NCI-H526 treated with DMSO at 0.1 percent for 48 hours (cell line): ENCODE results near the gene SYT13.

Source experiments
- DNase-seq: peaks from one replicate; lab custom pipeline; 2025; lab: John Stamatoyannopoulos, UW

Gene SYT13

DNA sequence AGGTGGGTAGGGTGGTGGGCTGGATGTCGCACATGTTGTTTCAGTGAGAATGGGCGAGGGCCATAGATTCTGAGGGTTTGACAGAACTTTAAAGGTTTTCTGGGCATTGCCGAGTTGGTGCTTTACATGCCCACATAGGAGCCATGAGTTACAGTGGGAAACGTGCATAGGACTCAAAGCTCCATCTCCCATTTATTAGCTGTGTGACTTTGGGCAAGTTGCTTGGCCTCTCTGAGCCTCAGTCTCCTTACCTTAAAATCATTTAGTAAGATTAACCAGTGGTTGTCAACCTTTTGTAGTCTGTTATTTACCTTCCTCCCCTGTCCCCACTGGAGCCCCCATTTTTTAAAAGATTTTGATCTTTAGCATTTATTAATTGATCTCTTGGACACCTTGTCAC is 67.4 kb downstream of the SYT13 start:
- DNase-seq, result no peak

DNA sequence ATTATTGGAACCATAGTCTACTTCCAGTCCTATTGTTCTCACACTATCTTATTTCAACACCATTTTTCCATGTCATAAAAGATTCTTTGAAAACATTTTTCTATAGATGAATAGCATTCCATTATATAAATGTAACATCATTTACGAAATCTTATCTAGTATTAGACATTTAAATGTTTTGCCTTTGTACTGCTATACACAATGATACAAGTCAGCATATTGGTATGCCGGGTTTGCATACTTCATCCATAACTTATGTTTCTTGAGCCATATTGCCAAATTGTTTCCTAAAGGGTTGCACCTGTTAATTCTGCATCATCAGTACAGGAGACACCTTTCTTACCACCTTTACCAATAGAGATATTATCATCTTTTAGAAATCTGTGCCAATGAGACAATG is 68.2 kb downstream of the SYT13 start:
- no peak for DNase-seq

DNA sequence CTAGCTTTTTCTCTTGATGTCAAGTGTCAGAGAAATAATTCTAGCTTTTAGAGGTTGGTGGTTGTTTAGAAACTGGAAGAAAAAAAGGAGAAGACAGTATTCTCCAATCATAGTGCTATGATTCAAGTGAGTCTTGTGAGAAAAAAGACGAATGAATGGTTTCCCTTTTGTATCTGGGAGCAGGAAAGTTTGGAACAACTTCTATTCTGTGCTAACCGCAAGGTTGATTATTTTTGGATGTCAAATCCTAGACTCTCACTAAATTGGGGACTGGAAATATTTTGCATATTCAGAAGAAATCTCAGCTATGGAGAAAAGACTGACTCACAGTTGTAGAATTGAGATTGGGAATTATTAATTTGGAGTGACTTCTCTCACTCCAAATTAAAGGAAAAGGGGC is 69.2 kb downstream of the SYT13 start:
- no peak for DNase-seq

DNA sequence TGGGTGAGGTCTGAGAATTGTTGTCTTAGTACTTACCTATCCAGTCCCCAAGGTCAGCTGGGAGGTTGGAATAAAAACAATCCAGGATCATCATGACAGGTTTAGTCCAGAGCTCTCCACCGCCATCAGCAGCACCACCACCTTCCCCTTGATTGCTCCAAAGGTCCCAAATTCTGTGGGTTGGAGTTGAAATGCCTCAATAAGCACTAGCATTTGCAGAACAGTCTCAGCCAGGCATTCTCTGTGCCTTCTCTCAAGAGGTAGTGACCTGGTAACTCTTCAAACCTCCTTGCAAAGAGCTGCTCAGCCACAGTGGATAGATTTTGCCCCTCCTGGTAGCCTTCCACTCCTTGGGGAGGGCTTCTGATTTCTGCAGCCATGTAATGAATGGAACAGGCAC is 70.1 kb downstream of the SYT13 start:
- no peak for DNase-seq

DNA sequence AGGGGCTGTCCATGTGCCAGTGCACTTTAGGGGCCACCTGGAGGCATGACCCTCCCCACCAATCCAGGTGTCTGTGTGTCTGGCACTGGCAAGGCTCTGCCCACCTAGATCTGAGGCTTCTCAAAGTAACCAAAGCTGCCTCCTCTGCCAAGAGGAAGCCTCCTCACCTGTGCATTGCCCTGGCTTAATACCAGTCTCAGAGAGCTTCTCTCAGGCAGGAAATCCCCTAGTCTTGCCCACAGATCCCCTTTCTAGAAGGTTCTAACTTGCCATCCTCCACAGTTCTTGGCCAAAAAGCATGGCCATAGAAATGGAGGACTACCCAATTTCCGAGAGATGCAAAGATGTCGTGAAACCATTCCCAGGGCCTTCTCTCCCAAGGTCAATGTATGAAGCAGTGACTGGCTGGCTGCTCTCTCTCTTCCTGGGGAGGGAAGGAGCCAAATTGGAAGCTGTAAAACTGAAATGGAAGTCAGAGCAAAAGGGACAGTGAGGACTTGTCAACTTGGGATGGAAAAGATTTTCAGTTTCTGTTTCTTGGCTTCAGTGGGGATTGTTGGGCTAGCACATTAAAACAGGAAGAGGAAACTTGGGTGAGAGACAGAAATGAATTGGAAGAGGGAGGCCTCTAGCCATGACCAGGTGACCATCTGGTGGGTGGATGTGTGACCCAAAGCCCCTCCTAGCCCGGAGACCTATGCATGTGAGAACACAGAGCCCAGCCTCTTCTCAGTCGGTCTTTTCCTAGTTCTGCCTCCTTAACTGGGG is 70.9 kb downstream of the SYT13 start:
- DNase-seq, result no peak

DNA sequence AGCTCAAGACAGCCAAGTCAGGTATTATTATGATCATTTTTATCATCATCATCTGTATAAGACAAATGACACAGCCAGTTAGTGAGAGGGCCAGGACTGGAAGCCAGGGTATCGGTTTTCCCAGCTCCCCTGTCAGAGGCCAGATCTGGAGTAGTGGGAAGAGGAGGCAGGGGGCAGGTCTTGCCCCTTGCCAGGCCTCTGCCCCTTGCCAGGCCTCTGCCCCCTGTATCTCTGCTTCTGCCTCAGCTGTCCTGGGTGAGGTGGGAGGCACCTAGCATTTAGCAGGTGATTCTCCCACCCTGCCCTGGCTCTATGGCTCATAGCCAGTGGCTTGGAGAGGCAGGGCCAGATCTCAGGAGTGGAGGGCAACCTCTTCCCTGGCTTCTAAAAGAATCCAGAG is 72.4 kb downstream of the SYT13 start:
- no peak for DNase-seq

DNA sequence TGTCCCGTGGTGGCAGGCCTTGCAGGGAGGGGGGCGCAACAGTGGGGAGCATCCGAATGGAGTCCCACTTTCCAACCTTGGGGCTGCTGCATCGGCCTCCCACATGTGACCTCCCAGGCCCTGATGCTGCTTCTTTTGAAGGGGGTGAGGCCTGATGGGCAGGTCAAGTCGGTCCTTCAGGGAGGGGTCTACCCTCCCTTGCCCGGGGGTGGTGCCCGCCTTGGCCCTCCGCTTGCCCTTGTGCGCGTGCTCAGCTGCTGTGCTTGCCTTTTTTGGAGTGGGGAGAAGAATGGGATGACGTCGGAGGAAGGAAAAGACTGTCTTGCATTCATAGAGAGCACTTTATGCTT is 72.8 kb downstream of the SYT13 start:
- no peak for DNase-seq

DNA sequence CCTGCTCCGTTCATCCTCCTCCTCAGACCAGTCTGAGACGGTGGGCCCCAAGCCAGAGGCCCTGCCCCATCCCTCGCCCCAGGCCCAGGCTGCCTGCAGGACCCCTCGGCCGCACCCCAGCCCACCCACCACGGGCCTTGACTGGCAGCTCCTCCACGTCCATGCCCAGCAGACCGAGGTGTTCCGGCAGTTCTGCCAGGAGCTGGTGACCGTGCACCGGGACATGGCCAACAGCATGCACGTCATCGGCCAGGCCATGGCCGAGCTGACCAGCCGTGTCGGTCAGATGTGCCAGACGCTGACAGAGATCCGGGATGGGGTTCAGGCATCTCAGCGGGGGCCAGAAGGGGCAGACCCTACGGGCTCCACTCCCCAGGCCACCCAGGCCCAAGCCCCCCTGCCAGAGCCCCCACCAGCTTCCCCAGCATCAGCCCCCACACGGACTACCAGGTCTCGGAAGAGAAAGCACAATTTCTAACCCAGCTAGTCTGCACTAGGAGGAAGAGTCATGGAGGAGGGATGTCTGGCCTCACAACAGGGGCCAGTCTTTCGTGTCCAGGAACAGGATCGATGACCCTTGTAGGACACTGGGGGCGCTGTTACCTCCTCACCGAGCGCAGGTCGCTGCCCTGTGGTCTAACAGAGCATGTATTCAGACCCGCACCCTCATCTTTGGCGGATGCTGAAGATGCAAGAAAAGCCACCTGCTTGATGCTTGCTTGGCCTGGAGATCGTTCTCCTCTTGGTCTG is 73.4 kb downstream of the SYT13 start:
- DNase-seq, result no peak

DNA sequence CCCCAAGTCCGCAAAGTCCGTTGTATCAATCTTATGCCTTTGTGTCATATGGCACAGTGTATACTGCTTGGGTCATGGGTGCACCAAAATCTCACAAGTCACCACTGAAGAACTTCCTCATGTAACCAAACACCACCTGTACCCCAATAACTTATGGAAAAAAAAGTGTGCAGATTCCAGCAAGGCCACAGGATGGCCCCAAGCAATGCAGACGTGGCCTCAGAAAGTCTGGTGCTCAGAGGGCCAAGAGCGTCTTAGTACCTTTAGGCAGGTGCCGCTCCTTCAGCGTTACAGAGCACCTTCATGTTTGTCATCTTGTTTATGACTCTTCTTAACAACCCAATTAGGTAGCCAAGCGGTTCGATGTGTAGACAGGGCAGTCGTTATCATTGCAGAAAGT is 74.4 kb downstream of the SYT13 start:
- no peak for DNase-seq

DNA sequence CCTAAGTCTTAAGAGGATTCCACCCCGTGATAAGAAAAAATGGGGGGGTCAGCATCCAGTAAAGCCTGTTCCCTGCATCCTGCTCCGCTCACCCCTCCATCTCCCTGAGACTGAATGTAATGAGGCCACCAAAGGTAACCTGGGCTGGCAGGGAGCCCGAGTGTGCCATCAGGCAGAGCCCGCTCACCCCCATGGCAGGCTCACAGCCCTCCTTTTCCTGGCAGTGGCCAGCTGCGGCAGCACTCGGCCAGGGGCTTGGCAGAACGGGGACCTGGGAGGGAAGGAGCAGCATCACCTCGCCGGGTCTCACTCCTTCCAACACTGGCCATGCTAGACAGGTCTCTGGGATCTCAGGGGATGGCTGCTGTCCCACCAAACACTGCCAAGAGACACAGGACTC is 75.3 kb downstream of the SYT13 start:
- no peak for DNase-seq

DNA sequence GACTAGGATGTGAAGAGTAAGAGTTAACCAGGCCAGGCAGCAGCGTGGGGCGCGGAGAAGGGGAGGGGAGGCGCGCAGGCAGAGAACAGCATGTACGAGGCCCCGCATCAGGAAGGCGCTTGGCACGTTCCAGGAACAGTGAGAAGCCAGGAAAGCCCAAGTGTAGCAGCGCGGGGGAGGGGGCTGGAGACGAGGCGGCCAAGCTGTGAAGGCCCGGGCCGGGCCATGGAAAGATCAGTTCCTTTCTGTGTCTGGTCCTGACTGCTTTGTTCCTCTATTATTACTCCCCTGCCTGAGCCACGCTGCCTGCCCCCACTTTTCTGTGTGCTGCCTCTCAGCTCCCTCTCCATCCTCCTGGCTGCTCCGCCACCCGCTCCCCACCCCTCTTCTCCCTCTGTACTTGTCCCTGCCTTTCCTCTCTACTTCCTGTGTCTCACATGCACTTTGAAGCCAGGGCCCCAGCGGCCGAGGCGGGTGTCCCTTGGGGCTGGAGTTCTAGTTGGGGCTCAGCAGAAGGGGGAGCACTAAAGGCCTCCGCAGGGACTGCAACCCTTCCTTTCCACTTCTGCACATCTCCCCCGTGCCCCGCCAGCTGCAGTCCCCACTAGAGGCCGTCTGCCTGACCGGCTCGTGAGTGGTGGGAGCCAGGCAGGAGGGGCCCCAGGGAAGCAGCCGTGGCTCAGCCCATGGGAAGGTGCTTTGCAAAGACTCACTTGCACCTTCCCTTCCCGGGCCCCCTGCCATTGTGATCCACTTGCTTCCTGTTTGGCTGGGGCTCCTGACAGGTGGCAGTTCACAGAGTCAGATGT is 76.0 kb downstream of the SYT13 start:
- DNase-seq, result peak; percentile 37

DNA sequence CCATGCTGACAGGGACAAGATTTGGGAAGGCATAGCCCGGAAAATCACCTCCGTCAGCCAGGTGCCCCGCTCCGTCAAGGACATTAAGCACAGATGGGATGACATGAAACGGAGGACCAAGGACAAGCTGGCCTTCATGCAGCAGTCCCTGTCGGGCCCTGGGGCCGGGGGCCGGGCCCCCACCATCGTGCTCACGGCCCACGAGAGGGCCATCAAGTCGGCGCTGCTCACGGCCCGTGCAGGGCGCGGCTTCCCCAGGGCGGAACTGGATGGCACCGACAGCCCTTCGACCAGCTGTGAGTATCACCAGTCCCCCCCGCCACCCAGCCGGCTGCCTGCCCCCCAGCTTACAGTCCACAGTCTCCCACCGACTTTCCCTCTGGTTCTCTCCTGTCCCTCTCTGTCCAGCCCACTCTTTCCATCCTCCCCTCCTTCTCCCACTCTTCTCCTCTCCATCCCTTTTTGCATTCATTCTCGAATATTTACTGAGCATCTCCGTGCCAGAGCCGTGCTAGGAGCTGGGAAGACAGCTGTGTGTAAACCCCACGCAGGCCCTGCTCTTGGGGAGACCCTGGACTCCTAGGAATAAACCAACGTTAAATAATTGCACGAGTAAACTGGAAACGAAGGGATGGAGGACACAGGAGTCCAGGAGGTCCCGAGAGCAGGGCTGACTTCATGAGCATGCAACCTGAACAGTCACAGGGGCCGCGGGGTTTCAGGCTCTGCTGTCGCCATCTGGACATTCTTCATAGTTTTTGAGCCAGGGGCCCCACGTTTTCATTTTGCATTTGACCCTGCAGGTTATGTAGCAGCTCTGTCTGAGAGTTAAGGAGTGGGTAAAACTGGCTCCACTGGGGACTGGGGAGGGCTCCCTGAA is 76.9 kb downstream of the SYT13 start:
- DNase-seq, result no peak

DNA sequence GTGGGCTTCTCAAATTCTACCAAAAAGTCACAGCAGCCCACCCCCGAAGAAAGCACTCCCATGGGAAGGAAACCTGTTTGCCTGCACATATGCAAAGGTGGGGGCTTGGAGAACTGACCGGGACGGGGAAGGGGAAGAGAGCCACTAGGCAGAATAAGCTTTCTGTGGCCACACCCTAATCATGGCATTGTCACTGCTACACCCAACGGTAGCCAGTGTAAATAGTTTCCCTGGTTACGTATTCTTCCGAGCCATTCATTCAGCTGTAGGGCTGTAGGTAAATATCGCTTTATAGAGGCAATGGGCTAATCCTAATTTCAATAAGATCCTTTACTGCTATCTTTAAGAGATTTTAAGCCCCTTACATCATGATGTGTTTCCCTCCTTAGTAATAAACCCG is 78.0 kb downstream of the SYT13 start:
- peak; percentile 66 for DNase-seq

DNA sequence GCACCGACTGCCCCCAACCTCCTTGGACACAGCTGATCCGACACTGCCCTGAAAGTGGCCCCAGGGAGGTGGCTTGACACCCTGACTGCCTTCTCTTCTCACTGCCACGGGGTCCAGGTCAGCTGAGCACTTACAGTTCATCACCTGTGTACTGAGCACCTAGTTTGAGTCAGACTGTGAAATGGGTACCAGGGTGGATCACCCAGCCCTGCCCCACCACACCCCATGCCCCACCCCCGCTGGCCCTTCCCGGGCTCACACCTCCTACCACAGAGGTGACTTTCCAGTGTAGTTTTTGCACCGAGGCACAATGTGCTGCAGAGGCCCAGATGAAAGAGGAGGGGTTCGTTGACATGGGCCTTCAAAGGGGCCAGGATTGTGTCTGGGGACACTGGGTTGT is 80.2 kb downstream of the SYT13 start:
- DNase-seq, result no peak

DNA sequence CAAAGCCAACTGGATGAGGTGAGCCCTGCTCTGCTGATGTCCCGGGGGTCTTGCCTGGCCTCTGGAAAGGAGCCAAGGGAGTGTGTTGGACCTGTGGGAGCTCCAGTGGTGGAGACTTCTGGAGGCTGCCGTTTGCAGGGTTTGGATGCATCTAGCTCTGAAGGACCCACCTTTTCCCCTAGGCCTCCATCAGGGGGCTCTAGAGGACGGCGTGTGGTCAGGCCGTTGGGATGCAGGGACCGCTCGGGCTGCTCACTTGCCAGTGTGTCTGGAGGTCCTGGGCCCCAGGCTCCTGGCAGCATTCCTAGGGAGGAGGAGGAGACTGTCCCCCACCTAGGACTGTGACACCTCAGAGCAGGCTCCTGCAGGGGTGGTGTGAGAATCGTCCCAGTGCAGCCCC is 81.4 kb downstream of the SYT13 start:
- DNase-seq, result no peak

DNA sequence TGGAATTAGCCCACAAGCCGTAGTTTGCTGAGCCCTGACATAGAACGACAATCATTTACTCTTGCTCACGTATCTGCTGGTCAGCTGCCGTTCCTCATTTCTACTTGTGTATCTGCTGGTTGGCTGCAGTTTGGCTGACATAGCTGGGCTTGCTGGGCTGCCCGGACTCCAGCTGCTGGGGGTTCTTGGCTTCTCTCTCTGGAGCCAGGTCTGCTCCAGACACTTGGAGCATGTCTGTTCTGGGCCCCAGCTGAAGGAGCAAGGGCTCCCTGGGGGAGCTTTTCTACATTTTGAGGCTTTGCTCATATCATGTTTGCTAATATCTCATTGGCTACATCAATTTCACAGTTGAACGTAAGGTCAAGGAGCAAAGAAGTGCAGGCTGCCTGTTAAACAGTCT is 92.4 kb downstream of the SYT13 start:
- DNase-seq, result no peak
